Ovary (tissue), 3 donors: Measurements from ENCODE around the gene CCDC196.

Experiments
- POLR2A ChIP-seq: fragments of 450-650 bp; IDR thresholded peaks from one replicate; pipeline ENCODE4 v1.6.1; 2017; ENCODE audit warnings: antibody characterized with exemption, mild to moderate bottlenecking, moderate library complexity
- TF ChIP-seq, protein P1 (sequence below), 3 donors: fragments of 450-650 bp in 2 of 3; fragments of 200-600 bp in 1 of 3; IDR thresholded peaks; one replicate each; pipeline versions ENCODE4 v1.5.1 to v1.8.0; 2016 to 2022; ENCODE audit warnings: antibody characterized with exemption in 3 of 3, mild to moderate bottlenecking in 1 of 3
- donor health status: DM: no; HTN: no; CAD: no.

DNA sequence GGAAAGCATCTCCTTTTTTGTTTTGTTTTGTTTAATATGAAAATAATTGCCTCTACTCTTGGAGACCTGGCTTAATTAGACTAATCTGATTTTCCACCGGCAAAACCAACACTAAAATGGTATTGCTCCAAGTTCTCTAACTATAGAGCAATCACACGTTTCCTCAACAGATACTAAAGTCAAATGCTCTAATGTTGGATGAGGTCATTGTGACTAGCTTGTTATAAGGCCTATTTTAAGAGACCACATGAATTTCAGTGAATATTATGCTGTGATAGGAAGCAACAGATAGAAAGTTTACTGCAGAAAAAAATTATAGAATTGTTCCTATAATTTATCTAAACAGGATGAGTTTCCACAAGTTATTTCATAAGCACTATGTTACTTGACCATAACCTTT lies 3.3 kb upstream of the CCDC196 start:
- TF ChIP-seq, protein P1, sequence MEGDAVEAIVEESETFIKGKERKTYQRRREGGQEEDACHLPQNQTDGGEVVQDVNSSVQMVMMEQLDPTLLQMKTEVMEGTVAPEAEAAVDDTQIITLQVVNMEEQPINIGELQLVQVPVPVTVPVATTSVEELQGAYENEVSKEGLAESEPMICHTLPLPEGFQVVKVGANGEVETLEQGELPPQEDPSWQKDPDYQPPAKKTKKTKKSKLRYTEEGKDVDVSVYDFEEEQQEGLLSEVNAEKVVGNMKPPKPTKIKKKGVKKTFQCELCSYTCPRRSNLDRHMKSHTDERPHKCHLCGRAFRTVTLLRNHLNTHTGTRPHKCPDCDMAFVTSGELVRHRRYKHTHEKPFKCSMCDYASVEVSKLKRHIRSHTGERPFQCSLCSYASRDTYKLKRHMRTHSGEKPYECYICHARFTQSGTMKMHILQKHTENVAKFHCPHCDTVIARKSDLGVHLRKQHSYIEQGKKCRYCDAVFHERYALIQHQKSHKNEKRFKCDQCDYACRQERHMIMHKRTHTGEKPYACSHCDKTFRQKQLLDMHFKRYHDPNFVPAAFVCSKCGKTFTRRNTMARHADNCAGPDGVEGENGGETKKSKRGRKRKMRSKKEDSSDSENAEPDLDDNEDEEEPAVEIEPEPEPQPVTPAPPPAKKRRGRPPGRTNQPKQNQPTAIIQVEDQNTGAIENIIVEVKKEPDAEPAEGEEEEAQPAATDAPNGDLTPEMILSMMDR (IDR thresholded peaks at IDR 0.05) = no peak
- TF ChIP-seq POLR2A = no peak
